HL-60 (cell line): ENCODE measurements around the gene ARL6IP6.

Source experiments
- GABPA ChIP-seq: IDR thresholded peaks from 2 replicates; pipeline ENCODE4 v1.6.1; 2012; ENCODE audit warnings: low read depth
- POLR2AphosphoS5 ChIP-seq: IDR thresholded peaks from 2 replicates; pipeline ENCODE4 v1.6.1; 2012; ENCODE audit warnings: low read depth
- SPI1 ChIP-seq: IDR thresholded peaks from 2 replicates; pipeline ENCODE4 v1.6.1; 2012; ENCODE audit warnings: low read depth, mild to moderate bottlenecking, borderline replicate concordance
- TF ChIP-seq, protein P1 (sequence below): IDR thresholded peaks from one replicate; pipeline ENCODE4 v1.5.1; 2011; ENCODE audit warnings: low read length, control low read depth, inconsistent platforms; ENCODE audit not compliant: insufficient read depth
- TF ChIP-seq, protein P2 (sequence below): IDR thresholded peaks from 2 replicates; pipeline ENCODE4 v1.6.1; 2012; ENCODE audit warnings: low read depth; ENCODE audit not compliant: insufficient replicate concordance

DNA sequence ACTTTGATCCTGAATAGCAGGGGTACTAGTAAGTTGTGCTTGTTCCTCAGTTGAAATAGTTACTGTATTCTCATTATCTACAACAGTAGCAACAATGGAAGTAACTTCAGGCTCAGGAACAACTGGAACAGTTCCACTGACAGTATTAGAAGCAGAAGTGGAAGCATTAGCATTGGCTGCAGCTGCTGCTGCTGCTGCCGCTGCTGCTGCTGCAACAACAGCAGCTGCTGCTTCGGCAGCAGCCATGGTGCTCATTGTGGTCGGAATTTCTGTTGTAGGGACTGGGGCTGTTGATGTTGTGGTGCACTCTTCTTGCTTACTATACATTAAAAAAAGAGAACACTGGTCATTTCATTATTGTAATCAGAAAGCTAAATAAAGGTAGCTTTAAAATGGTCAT lies 42.0 kb upstream of the ARL6IP6 start:
- TF ChIP-seq, protein P1, sequence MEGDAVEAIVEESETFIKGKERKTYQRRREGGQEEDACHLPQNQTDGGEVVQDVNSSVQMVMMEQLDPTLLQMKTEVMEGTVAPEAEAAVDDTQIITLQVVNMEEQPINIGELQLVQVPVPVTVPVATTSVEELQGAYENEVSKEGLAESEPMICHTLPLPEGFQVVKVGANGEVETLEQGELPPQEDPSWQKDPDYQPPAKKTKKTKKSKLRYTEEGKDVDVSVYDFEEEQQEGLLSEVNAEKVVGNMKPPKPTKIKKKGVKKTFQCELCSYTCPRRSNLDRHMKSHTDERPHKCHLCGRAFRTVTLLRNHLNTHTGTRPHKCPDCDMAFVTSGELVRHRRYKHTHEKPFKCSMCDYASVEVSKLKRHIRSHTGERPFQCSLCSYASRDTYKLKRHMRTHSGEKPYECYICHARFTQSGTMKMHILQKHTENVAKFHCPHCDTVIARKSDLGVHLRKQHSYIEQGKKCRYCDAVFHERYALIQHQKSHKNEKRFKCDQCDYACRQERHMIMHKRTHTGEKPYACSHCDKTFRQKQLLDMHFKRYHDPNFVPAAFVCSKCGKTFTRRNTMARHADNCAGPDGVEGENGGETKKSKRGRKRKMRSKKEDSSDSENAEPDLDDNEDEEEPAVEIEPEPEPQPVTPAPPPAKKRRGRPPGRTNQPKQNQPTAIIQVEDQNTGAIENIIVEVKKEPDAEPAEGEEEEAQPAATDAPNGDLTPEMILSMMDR = no peak
- no peak for TF ChIP-seq SPI1
- TF ChIP-seq GABPA = no peak
- TF ChIP-seq, protein P2, sequence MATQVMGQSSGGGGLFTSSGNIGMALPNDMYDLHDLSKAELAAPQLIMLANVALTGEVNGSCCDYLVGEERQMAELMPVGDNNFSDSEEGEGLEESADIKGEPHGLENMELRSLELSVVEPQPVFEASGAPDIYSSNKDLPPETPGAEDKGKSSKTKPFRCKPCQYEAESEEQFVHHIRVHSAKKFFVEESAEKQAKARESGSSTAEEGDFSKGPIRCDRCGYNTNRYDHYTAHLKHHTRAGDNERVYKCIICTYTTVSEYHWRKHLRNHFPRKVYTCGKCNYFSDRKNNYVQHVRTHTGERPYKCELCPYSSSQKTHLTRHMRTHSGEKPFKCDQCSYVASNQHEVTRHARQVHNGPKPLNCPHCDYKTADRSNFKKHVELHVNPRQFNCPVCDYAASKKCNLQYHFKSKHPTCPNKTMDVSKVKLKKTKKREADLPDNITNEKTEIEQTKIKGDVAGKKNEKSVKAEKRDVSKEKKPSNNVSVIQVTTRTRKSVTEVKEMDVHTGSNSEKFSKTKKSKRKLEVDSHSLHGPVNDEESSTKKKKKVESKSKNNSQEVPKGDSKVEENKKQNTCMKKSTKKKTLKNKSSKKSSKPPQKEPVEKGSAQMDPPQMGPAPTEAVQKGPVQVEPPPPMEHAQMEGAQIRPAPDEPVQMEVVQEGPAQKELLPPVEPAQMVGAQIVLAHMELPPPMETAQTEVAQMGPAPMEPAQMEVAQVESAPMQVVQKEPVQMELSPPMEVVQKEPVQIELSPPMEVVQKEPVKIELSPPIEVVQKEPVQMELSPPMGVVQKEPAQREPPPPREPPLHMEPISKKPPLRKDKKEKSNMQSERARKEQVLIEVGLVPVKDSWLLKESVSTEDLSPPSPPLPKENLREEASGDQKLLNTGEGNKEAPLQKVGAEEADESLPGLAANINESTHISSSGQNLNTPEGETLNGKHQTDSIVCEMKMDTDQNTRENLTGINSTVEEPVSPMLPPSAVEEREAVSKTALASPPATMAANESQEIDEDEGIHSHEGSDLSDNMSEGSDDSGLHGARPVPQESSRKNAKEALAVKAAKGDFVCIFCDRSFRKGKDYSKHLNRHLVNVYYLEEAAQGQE = no peak
- TF ChIP-seq POLR2AphosphoS5 = no peak
